Femur (tissue), 1 donor: ENCODE results near the gene CCNT1.
A peak's percentile ranks its signal among the peaks of the same experiment; 100 is the strongest.
"Not testable (repeated sequence)": the region's sequence is repeated elsewhere in the genome, so short reads cannot be mapped to it uniquely, and the experiment has no call there.

ENCODE experiments used
- DNase-seq: peaks from one replicate; pipeline ENCODE4 v3.0.0-alpha.2; 2017

CCNT1 gene

GRCh38 chr12:48716493-48717251 is at the start of gene CCNT1:
Gene CCNT1 (minus strand): TSS chr12:48716707. CDS start chr12:48716675, 32 bp downstream.
- peak; percentile 99 for DNase-seq

DNA sequence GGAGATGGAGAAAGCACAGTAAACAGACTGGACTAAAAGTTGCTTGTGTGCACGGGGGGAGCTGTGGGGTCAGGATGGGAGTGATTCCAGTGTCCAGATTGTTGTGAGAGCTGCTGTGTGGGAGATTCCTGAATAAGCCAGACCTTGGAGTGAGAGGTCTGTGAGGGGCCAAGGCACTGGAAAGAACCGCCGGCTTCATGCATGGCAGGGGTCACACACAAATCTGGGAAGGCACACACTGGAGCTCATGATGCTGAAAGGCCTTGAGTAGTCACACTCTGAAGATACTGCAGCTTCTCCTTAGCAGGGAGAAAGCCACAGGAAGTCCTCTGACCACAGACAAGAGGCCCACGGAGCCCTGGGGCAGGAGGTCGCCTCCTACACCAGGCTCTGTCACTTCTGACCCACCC is 49.3 kb upstream of the CCNT1 start:
- no peak for DNase-seq

GRCh38 chr12:48764521-48764920 is 48.0 kb upstream of the CCNT1 start:
- no peak for DNase-seq

- DNase-seq: no peak
These were observed 42.2 kb upstream of the CCNT1 start for GRCh38 chr12:48758737-48759136.

DNA sequence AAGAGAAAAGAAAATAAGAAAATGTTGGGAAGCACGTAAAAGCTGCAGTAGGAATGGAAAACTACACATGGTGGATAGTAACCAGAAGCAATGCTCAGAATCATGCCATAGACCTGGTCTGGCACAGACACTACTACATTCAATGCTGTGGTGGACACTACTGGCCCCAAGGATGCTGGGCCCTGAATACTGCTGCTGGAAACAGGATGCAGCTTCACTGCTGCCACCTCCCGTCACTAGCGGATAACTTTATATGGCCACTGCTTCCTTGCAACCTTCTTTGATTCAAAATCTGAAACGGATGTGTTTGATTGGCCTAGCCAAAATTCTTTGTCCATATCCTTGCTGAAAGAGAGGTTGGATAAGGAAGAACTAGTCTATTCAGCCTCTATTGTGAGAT is 41.7 kb upstream of the CCNT1 start:
- no peak for DNase-seq

DNA sequence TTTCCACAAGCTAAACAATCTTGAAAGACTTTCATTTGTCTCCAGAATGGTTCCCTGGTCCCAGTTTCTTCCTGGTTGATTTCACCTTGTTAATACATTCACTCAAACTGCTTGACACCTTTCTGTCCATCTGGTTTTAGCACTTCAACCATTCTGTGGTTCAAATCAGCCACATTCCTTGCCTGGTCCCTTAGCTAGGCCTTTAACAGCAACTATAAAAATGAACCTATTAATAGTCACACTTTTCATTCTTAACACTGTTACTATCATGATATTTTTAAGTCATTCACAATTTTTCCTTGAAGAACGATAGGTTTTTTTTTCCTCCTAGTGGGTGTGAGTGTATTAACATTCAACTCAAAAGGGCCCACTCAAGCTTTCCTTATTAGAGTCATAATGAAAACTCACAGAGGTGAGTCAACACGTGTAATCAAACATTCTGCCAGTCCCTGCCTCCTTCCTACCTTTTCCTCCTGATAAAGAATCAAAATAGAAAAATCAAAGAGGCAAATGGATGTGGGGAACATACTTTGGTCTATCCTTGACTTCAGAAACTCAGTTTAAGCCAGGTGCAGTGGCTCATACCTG is 34.4 kb upstream of the CCNT1 start:
- DNase-seq: no peak

DNA sequence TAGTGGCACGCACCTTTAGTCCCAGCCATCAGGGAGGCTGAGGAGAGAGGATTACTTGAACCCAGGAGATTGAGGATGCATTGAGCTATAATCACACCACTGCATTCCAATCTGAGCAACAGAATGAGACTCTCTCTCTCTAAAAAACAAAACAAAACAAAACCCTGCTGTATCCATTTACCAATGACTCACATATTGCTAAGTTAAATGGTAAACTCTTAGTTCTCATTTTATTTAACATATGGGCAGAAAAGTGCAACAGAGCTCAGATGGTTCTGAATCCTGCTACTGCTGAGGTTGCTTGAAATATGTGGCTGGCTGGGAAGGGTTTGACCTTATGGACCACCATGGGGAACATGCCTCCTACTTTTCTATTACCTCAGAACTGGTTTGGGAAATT is 33.7 kb upstream of the CCNT1 start:
- no peak for DNase-seq

- DNase-seq: no peak
These were observed 27.9 kb upstream of the CCNT1 start for GRCh38 chr12:48744251-48745008.

DNA sequence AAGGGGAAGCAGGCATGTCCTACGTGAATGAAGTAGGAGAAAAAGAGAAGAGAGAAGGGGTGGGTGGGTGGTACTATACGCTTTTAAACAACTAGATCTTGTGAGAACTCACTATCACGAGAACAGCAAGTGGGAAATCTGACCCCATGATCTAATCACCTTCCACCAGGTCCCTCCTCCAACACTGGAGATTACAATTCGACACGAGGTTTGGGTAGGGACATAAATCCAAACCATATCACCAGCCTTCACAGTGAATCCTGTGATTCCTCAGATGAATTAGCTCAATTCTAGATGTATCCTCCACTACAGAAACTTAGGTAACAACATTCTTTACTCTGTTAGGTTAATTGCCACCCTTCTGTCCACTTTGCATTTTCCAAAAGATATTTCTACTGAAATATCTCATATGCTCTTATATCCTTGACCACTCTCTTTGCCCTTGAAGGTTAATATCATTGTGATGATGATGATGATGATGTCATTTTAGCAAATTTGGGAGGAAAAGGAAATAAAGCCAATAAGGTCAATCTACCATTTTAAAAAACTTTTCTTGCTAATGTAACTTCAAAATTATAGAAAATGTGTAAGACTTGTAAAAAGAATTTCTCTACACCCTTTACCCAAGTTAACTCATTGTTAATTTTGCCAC is 23.2 kb upstream of the CCNT1 start:
- DNase-seq: no peak

- DNase-seq: no peak
These were observed 19.9 kb upstream of the CCNT1 start for GRCh38 chr12:48736456-48736855.

DNA sequence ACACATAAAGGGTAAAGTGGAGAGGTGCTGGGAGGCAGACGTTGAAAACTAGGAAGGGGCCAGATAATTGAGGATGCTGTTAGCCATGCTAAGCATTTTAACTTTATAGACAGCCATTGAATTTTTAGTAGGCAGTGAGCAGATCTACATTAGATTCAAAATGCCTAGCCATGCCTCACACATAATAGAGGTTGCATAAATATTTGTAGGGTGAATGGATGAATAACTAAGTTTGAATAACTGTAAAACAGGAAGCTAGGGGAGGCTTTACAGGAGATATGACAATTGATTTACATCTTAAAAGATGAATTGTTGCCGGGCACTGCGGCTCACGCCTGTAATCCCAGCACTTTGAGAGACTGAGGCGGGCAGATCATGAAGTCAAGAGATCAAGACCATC is 12.3 kb upstream of the CCNT1 start:
- no peak for DNase-seq

DNA sequence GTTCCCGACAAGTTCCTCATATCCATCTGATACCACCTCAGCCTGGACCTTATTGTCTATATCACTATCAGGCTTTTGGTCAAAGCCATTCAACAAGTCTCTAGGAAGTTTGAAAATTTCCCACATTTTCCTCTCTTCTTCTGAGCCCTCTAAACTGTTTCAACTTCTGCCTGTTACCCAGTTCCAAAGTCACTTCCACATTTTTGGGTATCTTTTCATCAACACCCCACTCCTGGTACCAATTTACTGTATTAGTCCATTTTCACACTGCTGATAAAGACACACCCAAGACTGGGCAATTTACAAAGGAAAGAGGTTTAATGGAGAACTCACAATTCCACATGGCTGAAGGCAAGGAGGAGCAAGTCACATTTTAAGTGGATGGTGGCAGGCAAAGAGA is 4.2 kb upstream of the CCNT1 start:
- DNase-seq: not testable (repeated sequence)

GRCh38 chr12:48720171-48720570 is 3.7 kb upstream of the CCNT1 start:
- not testable (repeated sequence) for DNase-seq

GRCh38 chr12:48719002-48719401 is 2.5 kb upstream of the CCNT1 start:
- DNase-seq: not testable (repeated sequence)

- DNase-seq: no peak
These were observed 767 bp upstream of the CCNT1 start for GRCh38 chr12:48717252-48717695.

DNA sequence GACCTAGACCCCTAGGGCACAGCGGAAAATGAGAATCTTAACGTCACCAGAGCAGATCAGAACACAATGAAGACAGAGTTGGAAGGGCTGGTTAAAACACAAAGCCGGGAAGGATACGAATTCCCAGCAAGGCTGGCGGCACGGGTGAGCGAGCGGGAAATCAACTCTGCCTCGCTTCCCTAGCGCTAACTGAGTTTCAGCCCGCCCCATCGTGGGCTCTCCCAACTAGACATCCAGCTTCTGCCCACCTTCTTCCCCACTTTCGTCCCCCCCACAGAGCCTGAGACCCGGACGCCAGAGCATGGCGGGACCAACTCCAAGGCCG is 377 bp downstream of the CCNT1 start:
- no peak for DNase-seq

DNA sequence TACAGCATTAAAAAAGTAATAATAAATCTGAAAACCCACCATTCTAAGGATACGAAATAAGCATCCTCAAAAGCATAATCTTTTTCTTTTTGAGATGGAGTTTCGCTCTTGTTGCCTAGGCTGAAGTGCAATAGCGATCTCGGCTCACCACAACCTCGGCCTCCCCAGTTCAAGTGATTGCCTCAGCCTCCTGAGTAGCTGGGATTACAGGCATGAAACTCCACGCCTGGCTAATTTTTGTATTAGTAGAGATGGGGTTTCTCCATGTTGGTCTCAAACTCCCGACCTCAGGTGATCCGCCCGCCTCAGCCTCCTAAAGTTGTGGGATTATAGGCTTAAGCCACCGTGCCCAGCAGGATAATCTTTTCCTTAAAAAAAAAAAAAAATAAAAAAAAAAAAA is 4.3 kb downstream of the CCNT1 start:
- DNase-seq: no peak

DNA sequence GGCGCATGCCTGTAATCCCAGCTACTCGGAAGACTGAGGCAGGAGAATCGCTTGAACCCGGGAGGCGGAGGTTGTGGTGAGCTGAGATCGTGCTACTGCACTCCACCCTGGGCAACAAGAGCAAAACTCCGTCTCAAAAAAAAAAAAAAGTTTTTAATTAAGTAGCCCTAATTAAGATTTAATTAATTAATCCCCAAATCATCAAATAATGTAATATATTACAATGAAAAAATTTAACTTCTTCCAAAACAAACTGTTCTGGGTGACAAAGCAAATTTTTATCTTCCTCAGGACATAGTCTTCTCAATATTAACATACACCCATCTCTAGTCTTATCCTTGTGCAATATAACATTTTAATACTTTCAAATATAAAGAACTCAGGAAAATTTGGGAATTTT is 17.7 kb downstream of the CCNT1 start:
- DNase-seq: not testable (repeated sequence)

DNA sequence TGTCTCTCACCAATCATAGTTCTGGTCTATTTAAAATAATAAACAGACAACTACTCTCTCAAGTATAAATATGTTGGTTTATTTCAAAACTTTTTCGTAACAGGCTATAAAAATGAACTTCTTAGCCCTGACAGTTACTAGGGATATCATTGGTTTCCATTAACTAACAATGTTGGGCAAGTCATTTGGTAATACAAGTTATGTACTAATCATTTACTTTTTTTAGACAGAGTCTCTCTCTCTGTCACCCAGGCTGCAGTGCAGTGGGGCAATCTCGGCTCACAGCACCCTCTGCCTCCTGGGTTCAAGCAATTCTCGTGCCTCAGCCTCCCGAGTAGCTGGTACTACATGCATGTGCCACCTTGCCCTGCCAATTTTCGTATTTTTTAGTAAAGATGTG is 19.9 kb downstream of the CCNT1 start:
- DNase-seq: no peak

DNA sequence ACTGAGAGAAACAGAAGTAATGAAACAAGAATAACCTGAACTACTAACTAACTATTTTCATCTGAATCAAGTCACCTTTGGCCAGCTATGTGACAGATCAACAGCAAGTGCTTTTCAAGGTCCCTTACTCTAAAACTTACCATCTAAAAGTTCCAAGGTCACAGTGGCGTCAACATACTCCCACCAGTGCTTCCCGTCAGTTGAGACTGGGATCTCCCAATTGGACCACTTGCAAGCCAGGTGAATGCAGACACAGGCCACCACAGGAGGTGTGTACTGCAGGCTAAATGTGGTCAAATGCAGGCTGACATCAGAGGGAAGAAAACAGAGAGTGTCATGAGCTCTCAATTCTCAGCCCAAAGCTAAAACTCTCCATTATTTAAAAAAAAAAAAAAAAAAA is 20.6 kb downstream of the CCNT1 start:
- no peak for DNase-seq

- DNase-seq: no peak
These were observed 22.5 kb downstream of the CCNT1 start for GRCh38 chr12:48694038-48694437.

GRCh38 chr12:48693572-48693971 is 22.9 kb downstream of the CCNT1 start:
- no peak for DNase-seq

- no peak for DNase-seq
These were observed 24.6 kb downstream of the CCNT1 start for GRCh38 chr12:48691826-48692487.
